ENCODE data around the gene SIRT2. TPM values are rescaled to one million over a fixed set of nuclear protein-coding genes. Genes with fewer than 3 reads are reported as not detected.
A peak's percentile ranks its signal among the peaks of the same experiment; 100 is the strongest.
"Not testable (repeated sequence)": the region's sequence is repeated elsewhere in the genome, so short reads cannot be mapped to it uniquely, and the experiment has no call there.

SIRT2 gene
- total RNA-seq, 1 donor from 2014 or later = 91.3 TPM

DNA sequence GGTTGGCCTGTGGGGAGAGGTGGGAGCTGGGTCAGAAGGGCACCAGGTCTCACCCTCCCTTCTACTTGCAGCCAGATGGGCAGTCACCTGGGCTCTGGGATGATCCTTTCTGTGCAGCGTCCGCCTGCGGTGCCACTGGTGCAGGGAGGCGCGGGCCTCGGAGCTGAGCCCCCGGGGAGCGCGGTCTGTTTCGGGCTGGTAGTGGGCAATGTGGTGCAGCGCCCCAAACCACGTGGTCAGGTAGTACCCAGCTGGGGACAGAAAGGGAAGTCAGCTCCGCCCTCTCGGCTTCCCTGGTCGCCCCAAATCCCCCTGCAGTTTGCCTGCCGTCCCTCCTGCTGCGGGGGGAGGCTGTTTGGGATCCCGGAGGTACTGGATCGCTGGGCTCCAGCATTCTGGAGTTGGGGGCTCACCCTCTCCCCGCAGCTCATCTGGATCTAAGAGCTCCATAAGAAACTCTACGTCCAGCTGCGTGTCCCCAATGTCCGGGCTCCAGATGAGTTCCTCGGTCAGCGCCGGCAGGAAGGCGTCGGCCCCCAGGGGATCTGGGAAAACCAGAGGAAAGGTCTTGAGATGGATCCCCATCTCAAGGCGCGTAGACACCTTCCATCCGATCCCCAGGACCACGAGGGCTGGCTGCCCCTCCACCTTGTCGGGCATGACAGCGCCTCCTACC is 30.1 kb downstream of the SIRT2 start:
- peak; percentile 40 for DNase-seq
- Mint-ChIP-seq H3K4me3 (ENCODE audit: unreplicated experiment) (peak overlapping the region; percentile 81), H3K9me3 (ENCODE audit: unreplicated experiment) (peaks cover 5% of the 10 kb centered on the region), H3K36me3 (ENCODE audit: unreplicated experiment) (no peaks in the 10 kb centered on the region), H3K27ac (ENCODE audit: unreplicated experiment) (no peak overlapping the region), H3K4me1 (ENCODE audit: low read depth, unreplicated experiment) (no peaks in the 10 kb centered on the region), H3K27me3 (ENCODE audit: unreplicated experiment) (peaks cover 12% of the 10 kb centered on the region)
- TF ChIP-seq, protein P1, sequence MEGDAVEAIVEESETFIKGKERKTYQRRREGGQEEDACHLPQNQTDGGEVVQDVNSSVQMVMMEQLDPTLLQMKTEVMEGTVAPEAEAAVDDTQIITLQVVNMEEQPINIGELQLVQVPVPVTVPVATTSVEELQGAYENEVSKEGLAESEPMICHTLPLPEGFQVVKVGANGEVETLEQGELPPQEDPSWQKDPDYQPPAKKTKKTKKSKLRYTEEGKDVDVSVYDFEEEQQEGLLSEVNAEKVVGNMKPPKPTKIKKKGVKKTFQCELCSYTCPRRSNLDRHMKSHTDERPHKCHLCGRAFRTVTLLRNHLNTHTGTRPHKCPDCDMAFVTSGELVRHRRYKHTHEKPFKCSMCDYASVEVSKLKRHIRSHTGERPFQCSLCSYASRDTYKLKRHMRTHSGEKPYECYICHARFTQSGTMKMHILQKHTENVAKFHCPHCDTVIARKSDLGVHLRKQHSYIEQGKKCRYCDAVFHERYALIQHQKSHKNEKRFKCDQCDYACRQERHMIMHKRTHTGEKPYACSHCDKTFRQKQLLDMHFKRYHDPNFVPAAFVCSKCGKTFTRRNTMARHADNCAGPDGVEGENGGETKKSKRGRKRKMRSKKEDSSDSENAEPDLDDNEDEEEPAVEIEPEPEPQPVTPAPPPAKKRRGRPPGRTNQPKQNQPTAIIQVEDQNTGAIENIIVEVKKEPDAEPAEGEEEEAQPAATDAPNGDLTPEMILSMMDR (IDR thresholded peaks at IDR 0.05; ENCODE audit: partially characterized antibody, unreplicated experiment) = no peak

DNA sequence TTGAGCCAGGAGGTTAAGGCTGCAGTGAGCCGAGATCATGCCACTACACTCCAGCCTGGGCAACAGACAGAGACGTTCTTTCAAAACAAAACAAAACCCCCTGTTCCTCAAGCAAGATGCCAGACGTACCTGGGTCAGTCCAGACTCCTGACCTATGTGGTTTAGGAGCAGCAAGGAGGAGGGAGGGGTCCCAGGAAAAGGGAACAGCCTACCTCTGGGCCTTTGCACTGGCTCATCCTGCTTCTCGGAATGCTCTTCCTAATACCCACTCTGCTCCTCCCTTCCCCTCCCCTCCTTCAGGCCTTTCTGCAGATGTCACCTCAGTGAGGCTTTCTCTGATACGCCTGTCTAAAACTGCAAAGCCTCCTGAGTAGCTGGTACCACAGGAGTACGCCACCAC is 30.9 kb downstream of the SIRT2 start:
- H3K27ac Mint-ChIP-seq (ENCODE audit: unreplicated experiment) = no peak overlapping the region
- no peaks in the 10 kb centered on the region for H3K36me3 Mint-ChIP-seq (ENCODE audit: unreplicated experiment)
- no peak for DNase-seq
- no peaks in the 10 kb centered on the region for H3K4me1 Mint-ChIP-seq (ENCODE audit: low read depth, unreplicated experiment)
- H3K9me3 Mint-ChIP-seq (ENCODE audit: unreplicated experiment) = peaks cover 6% of the 10 kb centered on the region
- H3K4me3 Mint-ChIP-seq (ENCODE audit: unreplicated experiment) = no peak overlapping the region
- TF ChIP-seq, protein P1 (IDR thresholded peaks at IDR 0.05; ENCODE audit: partially characterized antibody, unreplicated experiment) = no peak
- peaks cover 12% of the 10 kb centered on the region for H3K27me3 Mint-ChIP-seq (ENCODE audit: unreplicated experiment)

DNA sequence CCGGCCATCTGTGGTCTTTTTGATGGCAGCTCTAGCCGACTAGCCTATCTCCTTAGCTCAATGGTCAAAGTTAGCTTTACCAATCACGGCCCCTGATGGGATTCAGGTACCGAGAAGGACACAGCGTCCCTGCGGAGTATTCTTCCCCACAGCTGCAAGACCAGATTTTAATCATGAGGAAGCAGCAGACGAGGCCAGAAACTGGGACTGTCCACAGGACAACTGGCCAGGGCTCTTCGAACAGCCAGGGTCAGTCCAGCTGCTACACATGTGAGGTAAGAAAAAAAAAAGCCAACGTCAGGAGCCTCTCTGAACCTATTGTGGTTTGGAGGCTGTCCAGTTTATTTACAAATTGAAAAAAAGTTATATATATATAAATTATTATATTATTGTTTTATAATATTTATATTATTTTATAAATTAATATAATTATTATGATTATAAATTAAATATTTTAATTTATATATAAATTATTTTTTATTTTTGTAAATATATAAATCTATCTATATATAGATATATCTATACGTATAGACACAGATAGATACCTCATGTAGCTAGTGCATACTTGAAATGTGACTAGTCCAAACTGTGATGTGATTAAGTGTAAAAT is 32.1 kb downstream of the SIRT2 start:
- TF ChIP-seq, protein P1 (IDR thresholded peaks at IDR 0.05; ENCODE audit: partially characterized antibody, unreplicated experiment) = no peak
- Mint-ChIP-seq H3K9me3 (ENCODE audit: unreplicated experiment) (peaks cover 6% of the 10 kb centered on the region), H3K27ac (ENCODE audit: unreplicated experiment) (no peak overlapping the region), H3K4me3 (ENCODE audit: unreplicated experiment) (no peak overlapping the region), H3K36me3 (ENCODE audit: unreplicated experiment) (no peaks in the 10 kb centered on the region), H3K4me1 (ENCODE audit: low read depth, unreplicated experiment) (no peaks in the 10 kb centered on the region), H3K27me3 (ENCODE audit: unreplicated experiment) (peaks cover 12% of the 10 kb centered on the region)
- no peak for DNase-seq

DNA sequence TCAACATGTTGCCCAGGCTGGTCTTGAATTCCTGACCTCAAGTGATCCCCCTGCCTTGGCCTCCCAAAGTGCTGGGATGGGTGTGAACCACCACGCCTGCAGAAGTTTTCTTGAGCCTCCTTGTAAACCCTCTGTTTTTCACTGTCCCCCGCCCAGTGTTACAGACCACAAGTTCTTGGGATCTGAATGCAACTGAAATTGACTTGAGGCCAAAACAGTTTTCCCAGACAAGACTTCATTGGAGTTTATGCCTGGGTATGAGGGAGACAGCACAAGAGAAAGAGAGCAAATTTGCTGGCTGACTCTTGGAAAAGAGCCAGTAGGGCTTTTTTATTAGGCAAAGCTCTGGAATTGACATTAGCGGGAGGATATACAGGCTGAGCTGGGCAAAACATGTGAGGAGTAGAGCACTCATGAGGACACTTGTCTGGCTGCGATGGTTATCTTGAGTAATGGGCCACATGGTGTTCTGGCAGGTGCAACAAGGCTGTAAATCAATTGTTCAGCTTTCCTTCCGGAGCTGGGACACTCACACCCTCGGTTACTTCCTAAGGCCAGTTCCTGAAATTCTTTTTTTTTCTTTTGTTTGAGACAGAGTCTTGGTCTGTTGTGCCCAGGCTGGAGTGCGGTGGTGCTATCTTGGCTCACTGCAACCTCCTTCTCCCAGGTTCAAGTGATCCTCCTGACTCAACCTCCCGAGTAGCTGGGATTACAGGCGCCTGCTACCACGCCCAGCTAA is 36.9 kb downstream of the SIRT2 start:
- Mint-ChIP-seq H3K36me3 (ENCODE audit: unreplicated experiment) (no peaks in the 10 kb centered on the region), H3K4me1 (ENCODE audit: low read depth, unreplicated experiment) (peaks cover 2% of the 10 kb centered on the region), H3K4me3 (ENCODE audit: unreplicated experiment) (no peak overlapping the region), H3K27ac (ENCODE audit: unreplicated experiment) (no peak overlapping the region), H3K27me3 (ENCODE audit: unreplicated experiment) (peaks cover 4% of the 10 kb centered on the region), H3K9me3 (ENCODE audit: unreplicated experiment) (peaks cover 2% of the 10 kb centered on the region)
- no peak for DNase-seq
- TF ChIP-seq, protein P1 (IDR thresholded peaks at IDR 0.05; ENCODE audit: partially characterized antibody, unreplicated experiment) = no peak

DNA sequence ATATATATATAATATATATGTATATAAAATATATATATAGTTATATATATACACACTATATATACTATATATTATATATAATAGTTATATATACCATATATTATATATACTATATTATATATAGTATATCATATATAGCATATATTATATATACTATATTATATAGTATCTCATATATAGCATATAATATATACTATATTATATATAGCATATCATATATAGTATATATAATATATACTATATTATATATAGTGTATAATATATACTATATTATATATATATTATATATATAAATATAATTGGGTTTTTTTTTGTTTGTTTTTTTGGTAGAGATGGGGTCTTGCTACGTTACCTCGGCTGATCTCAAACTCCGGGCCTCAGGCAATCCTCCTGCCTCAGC is 38.0 kb downstream of the SIRT2 start:
- peaks cover 5% of the 10 kb centered on the region for H3K9me3 Mint-ChIP-seq (ENCODE audit: unreplicated experiment)
- H3K36me3 Mint-ChIP-seq (ENCODE audit: unreplicated experiment) = peaks cover 5% of the 10 kb centered on the region
- H3K4me3 Mint-ChIP-seq (ENCODE audit: unreplicated experiment) = no peak overlapping the region
- H3K27me3 Mint-ChIP-seq (ENCODE audit: unreplicated experiment) = peaks cover 8% of the 10 kb centered on the region
- TF ChIP-seq, protein P1 (IDR thresholded peaks at IDR 0.05; ENCODE audit: partially characterized antibody, unreplicated experiment) = no peak
- H3K27ac Mint-ChIP-seq (ENCODE audit: unreplicated experiment) = no peak overlapping the region
- peaks cover 4% of the 10 kb centered on the region for H3K4me1 Mint-ChIP-seq (ENCODE audit: low read depth, unreplicated experiment)
- DNase-seq = no peak

DNA sequence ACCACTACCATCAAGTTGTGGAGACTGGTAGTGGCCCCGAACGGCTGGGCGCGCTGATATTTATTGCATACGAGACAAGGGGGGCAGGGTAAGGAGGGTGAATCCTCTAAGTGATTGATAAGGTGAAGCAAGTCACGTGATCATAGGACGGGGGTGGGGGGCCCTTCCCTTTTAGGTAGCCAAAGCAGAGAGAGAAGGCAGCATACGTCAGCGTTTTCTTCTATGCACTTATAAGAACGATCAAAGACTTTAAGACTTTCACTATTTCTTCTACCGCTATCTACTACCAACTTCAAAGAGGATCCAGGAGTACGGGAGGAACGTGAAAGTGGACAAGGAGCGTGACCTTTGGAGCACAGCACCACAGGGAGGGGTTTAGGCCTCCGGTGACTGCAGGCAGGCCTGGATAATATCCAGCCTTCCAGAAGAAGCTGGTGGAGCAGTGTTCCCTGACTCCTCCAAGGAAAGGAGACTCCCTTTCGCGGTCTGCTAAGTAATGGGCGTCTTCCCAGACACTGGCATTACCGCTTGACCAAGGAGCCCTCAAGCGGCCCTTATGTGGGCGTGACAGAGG is 39.7 kb downstream of the SIRT2 start:
- H3K4me3 Mint-ChIP-seq (ENCODE audit: unreplicated experiment); H3K36me3 Mint-ChIP-seq (ENCODE audit: unreplicated experiment); H3K27ac Mint-ChIP-seq (ENCODE audit: unreplicated experiment); H3K9me3 Mint-ChIP-seq (ENCODE audit: unreplicated experiment); H3K27me3 Mint-ChIP-seq (ENCODE audit: unreplicated experiment); DNase-seq; H3K4me1 Mint-ChIP-seq (ENCODE audit: low read depth, unreplicated experiment): not testable (repeated sequence)

All from glutamatergic neuron (in vitro differentiated cells).